ENCODE results near the gene SMC3. TPM values are rescaled to one million over a fixed set of nuclear protein-coding genes. Genes with fewer than 3 reads are reported as not detected.

The SMC3 gene
- total RNA-seq, 2 donors from 2014 or later: 25.6 to 38.8 TPM

DNA sequence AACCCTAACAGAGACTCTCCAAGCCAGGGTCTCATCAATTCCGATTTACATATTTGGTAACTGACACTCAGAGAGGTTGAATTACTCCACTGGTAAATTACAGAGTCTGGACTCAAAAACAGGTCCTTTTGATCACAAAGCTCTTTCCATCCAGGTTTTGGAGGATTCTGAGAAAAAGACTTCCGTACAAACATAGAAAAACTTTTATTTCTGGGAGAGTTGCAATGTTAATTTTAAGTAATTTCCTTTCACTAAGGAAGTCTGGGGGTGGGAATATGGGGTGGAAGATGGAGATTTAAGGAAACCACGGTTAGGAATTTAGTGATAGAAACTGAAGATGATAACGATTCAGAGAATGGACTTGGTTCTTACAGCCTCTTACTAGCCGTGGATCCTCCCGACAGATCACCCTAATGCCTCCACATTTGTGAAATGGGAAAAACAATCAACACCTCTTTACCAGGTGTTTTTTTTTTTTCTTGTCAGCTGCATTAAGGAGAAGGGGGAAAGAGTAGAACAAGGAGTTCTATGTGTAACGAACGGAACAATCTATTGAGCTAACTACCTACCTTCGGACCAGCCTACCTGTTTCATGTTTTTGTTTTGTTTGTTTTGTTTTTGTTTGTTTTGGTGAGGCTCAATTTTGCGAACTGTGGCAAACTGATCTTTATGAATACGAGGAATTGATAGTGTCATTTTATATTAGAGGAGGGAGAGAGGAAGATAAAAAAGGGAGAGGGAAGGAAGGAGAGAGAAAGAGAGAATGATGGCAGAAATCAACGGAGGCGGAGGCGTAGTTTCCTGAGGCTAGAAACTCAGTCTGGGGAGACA lies 74.9 kb downstream of the SMC3 start:
- intact Hi-C loops (cut with DNase I): no loop called here
- Histone ChIP-seq H3K36me3 (no peaks in the 10 kb centered on the region), H3K4me3 (no peak overlapping the region), H3K9me3 (no peaks in the 10 kb centered on the region), H3K4me1 (replicated peaks) (no peaks in the 10 kb centered on the region), H3K27ac (no peak overlapping the region), H3K27me3 (replicated peaks; ENCODE audit: insufficient read depth) (peaks cover 32% of the 10 kb centered on the region)
- 55% methylated on average over 14 of the region's 14 CpGs for WGBS
- TF ChIP-seq POLR2A (IDR thresholded peaks at IDR 0.05) (no peak), POLR2AphosphoS5 (IDR thresholded peaks at IDR 0.05) (no peak)
- TF ChIP-seq, protein P1, sequence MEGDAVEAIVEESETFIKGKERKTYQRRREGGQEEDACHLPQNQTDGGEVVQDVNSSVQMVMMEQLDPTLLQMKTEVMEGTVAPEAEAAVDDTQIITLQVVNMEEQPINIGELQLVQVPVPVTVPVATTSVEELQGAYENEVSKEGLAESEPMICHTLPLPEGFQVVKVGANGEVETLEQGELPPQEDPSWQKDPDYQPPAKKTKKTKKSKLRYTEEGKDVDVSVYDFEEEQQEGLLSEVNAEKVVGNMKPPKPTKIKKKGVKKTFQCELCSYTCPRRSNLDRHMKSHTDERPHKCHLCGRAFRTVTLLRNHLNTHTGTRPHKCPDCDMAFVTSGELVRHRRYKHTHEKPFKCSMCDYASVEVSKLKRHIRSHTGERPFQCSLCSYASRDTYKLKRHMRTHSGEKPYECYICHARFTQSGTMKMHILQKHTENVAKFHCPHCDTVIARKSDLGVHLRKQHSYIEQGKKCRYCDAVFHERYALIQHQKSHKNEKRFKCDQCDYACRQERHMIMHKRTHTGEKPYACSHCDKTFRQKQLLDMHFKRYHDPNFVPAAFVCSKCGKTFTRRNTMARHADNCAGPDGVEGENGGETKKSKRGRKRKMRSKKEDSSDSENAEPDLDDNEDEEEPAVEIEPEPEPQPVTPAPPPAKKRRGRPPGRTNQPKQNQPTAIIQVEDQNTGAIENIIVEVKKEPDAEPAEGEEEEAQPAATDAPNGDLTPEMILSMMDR (IDR thresholded peaks at IDR 0.05): no peak
- DNase-seq (ENCODE audit: low spot score): no peak

- no peak for TF ChIP-seq POLR2A (IDR thresholded peaks at IDR 0.05)
- TF ChIP-seq POLR2AphosphoS5 (IDR thresholded peaks at IDR 0.05): no peak
- TF ChIP-seq, protein P1 (IDR thresholded peaks at IDR 0.05): no peak
- H3K36me3 ChIP-seq: no peaks in the 10 kb centered on the region
- WGBS: 7% methylated on average over 40 of the region's 40 CpGs
- peaks cover 33% of the 10 kb centered on the region for H3K27me3 ChIP-seq (replicated peaks; ENCODE audit: insufficient read depth)
- no peaks in the 10 kb centered on the region for H3K9me3 ChIP-seq
- intact Hi-C loops (cut with DNase I): no loop called here
- no peak overlapping the region for H3K27ac ChIP-seq
- peak overlapping the region; percentile 22 to 38 for H3K4me3 ChIP-seq
- no peak for DNase-seq (ENCODE audit: low spot score)
- no peaks in the 10 kb centered on the region for H3K4me1 ChIP-seq (replicated peaks)
These were observed 75.6 kb downstream of the SMC3 start for GRCh38 chr10:110643035-110643652.

DNA sequence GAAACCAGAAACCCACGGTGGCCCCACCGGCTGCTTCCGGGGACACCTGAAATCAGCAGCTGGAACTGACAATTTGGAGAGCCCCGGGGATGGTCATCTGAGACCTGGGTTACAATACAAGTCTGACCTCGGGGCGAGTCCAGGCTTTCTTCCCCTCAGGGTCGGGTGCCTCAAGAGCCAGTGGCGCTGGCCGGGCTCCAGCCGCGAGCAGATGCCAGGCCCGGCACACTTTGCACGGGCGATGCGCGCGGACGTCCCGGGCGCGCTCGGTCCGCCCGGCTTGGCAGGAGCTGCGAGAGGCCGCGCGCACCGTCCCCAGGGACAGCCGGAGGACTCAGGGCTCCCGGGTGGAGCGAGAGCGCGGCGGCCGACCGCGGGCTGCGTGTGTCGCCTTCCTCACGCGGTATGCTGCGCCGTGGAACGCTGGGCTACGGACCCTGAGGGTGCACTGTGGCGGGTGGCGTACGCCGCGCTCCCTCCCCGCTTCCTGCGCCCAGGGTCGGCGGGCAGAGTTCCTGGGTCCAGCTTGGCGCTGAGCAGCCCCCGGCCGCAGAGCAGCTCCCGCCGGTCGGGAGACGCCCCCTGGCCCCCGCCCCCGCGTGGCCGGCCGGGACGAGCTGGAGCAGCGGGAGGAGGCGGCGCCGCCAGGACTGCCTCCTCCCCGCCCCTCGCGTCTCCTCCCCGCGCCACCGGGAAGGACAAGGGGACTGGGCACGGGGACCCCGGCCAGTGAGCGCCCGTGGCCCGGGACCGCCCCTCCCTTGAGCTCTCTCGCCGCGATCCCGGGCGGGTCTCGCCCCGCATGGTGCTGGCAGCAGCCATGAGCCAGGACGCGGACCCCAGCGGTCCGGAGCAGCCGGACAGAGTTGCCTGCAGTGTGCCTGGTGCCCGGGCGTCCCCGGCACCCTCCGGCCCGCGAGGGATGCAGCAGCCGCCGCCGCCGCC lies 76.4 kb downstream of the SMC3 start, which contains the start of gene RBM20:
Gene RBM20 (plus strand): TSS at position 684 of the 945 bp plus-strand sequence. CDS start 119 bp downstream, at position 803.
- peak within 1 kb of the TSS; percentile 22 to 38 for H3K4me3 ChIP-seq
- H3K27ac ChIP-seq: no peak within 1 kb of the TSS
- intact Hi-C loops (cut with DNase I): no loop called here
- peaks cover 33% of the 10 kb centered on the region for H3K27me3 ChIP-seq (replicated peaks; ENCODE audit: insufficient read depth)
- TF ChIP-seq, protein P1 (IDR thresholded peaks at IDR 0.05): no peak
- no peak for TF ChIP-seq POLR2A (IDR thresholded peaks at IDR 0.05)
- no peak for TF ChIP-seq POLR2AphosphoS5 (IDR thresholded peaks at IDR 0.05)
- under 1% methylated on average over 41 of the region's 106 CpGs for WGBS
- no peaks in the 10 kb centered on the region for H3K4me1 ChIP-seq (replicated peaks)
- no peak for DNase-seq (ENCODE audit: low spot score)
- no peaks in the 10 kb centered on the region for H3K36me3 ChIP-seq
- H3K9me3 ChIP-seq: no peaks in the 10 kb centered on the region

DNA sequence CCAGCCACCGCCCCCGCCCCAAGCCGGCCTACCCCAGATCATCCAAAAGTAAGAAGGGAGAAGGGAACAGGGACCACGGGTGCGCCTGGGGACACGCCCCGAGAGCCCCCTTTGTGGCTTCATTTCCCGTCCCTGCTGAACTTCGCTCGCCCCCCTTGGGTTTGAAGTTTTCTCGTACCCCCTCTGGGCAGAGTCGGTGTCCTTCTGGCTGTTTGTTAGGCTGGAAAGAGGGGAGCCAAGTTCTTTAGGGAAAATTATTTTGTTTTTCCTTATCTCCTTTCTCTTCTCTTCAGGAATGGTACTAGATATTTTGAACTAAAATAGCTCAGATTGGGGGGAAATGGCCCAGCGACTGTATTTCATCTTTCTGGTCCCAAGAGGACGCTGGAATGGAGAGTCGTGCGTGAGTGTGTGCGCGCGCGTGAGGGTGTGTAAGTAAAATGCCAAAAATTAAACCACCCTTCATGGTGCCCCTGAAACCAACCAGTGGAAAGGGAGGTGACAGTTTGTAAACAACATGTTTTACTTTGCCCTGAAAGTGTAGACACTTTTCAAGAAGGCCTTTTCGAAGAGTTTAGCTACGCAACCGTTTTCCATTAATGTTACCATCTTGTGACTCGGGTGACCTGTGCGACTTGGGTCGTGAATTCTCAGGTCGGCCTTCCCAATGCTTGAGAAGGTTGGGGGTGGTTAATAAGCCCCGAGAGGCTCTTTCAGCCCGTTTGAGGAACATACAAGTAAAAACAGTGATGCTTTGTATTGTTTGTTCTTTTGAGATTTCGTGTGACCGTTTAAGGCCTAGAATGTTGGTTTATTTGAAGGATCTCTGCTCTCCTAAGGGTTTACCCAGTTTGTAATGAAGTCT lies 77.3 kb downstream of the SMC3 start:
- TF ChIP-seq, protein P1 (IDR thresholded peaks at IDR 0.05): no peak
- TF ChIP-seq POLR2A (IDR thresholded peaks at IDR 0.05) (no peak), POLR2AphosphoS5 (IDR thresholded peaks at IDR 0.05) (no peak)
- intact Hi-C loops (cut with DNase I): no loop called here
- 37% methylated on average over 31 of the region's 31 CpGs for WGBS

More for the DNA sequence above, 77.3 kb downstream of the SMC3 start:
- Histone ChIP-seq H3K36me3 (no peaks in the 10 kb centered on the region), H3K4me3 (peak overlapping the region in 1 of 2 donors; percentile 38), H3K9me3 (no peaks in the 10 kb centered on the region), H3K27me3 (replicated peaks; ENCODE audit: insufficient read depth) (peaks cover 33% of the 10 kb centered on the region), H3K4me1 (replicated peaks) (no peaks in the 10 kb centered on the region), H3K27ac (no peak overlapping the region)
- DNase-seq (ENCODE audit: low spot score): no peak
